HepG2 (cell line): ENCODE results near the gene FNDC4. TPM values are rescaled to one million over a fixed set of nuclear protein-coding genes. Genes with fewer than 3 reads are reported as not detected.

Experiments used
- BORCS8-MEF2B ChIP-seq: sonication (generic); formaldehyde crosslinking; IDR thresholded peaks from 2 replicates; pipeline ENCODE4 v1.8.0; 2022; ENCODE audit warnings: mild to moderate bottlenecking, missing genetic modification reagents
- CBX5 ChIP-seq: sonication (generic); formaldehyde crosslinking; IDR thresholded peaks from 2 replicates; pipeline ENCODE4 v1.4.0; 2020; ENCODE audit warnings: missing genetic modification reagents, borderline replicate concordance
- FOXA3 ChIP-seq: IDR thresholded peaks from 2 replicates; pipeline ENCODE4 v1.6.1; 2016; ENCODE audit warnings: missing genetic modification reagents, missing compliant biosample characterization
- HDAC1 ChIP-seq: sonication (generic); formaldehyde crosslinking; IDR thresholded peaks from 2 replicates; pipeline ENCODE4 v1.5.1; 2020; ENCODE audit warnings: mild to moderate bottlenecking, missing genetic modification reagents
- HMG20A ChIP-seq: IDR thresholded peaks from 2 replicates; pipeline ENCODE4 v1.6.1; 2016; ENCODE audit warnings: borderline replicate concordance
- JUND ChIP-seq: sonication (generic); formaldehyde crosslinking; IDR thresholded peaks from 2 replicates; pipeline ENCODE4 v1.8.0; 2022; ENCODE audit warnings: mild to moderate bottlenecking, missing genetic modification reagents
- MIER2 ChIP-seq: IDR thresholded peaks from 2 replicates; pipeline ENCODE4 v1.6.1; 2016; ENCODE audit warnings: missing biosample characterization, missing genetic modification reagents
- NCOR1 ChIP-seq: fragments of 200-600 bp; sonication (generic); IDR thresholded peaks from 2 replicates; pipeline ENCODE4 v1.7.0; 2017; ENCODE audit warnings: antibody characterized with exemption, low read length, borderline replicate concordance
- ZNF20 ChIP-seq: sonication (generic); formaldehyde crosslinking; IDR thresholded peaks from 2 replicates; pipeline ENCODE4 v1.4.0; 2020; ENCODE audit warnings: mild to moderate bottlenecking, moderate library complexity, missing genetic modification reagents
- ZNF34 ChIP-seq: sonication (generic); formaldehyde crosslinking; IDR thresholded peaks from 2 replicates; pipeline ENCODE4 v1.4.0; 2020; ENCODE audit warnings: mild to moderate bottlenecking, missing genetic modification reagents, borderline replicate concordance
- ZNF556 ChIP-seq: sonication (generic); formaldehyde crosslinking; IDR thresholded peaks from 2 replicates; pipeline ENCODE4 v1.4.0; 2020; ENCODE audit warnings: mild to moderate bottlenecking, missing genetic modification reagents, borderline replicate concordance
- ZNF598 ChIP-seq: sonication (generic); formaldehyde crosslinking; IDR thresholded peaks from 2 replicates; pipeline ENCODE4 v1.5.1; 2020; ENCODE audit warnings: mild to moderate bottlenecking, missing genetic modification reagents, borderline replicate concordance
- ZNF773 ChIP-seq: sonication (generic); formaldehyde crosslinking; IDR thresholded peaks from 2 replicates; pipeline ENCODE4 v1.4.0; 2020; ENCODE audit warnings: missing genetic modification reagents, borderline replicate concordance
- ZNF788 ChIP-seq: sonication (generic); formaldehyde crosslinking; IDR thresholded peaks from 2 replicates; pipeline ENCODE4 v1.5.0; 2020; ENCODE audit warnings: mild to moderate bottlenecking, missing genetic modification reagents, borderline replicate concordance
- polyA plus RNA-seq, 8 experiments: library from polyadenylated mRNA; depleted of rRNA in 3 of 8; stranded (reverse) in 7 of 8; unstranded in 1 of 8; fragments of >200 nt; fragmentation: Illumina TruSeq in 4 of 8; extraction: Trizol in 4 of 8; gene quantifications; 2 replicates each; pipeline versions ENCODE4 v1.2.1 to v1.2.3, GENCODE V29; 2011 to 2016; ENCODE audit warnings: low read depth in 4 of 8, missing spikeins in 1 of 8, mixed read lengths in 1 of 8; ENCODE audit not compliant: insufficient read depth in 1 of 8
- total RNA-seq, 5 experiments: library from RNA; depleted of rRNA; stranded (reverse); fragments of >200 nt; fragmentation: Illumina TruSeq; extraction: Trizol; gene quantifications; 2 replicates each; pipeline ENCODE4 v1.2.3, GENCODE V29; 2016; ENCODE audit warnings: low read depth in 1 of 5
- TF ChIP-seq, protein P1 (sequence below): sonication (generic); formaldehyde crosslinking; IDR thresholded peaks from 2 replicates; pipeline ENCODE4 v1.8.1; 2023; ENCODE audit warnings: missing genetic modification reagents, inconsistent platforms, borderline replicate concordance
- TF ChIP-seq, protein P2 (sequence below): sonication (generic); formaldehyde crosslinking; IDR thresholded peaks from 2 replicates; pipeline ENCODE4 v1.4.0; 2020; ENCODE audit warnings: missing genetic modification reagents
- TF ChIP-seq, protein P3 (sequence below): sonication (generic); formaldehyde crosslinking; IDR thresholded peaks from 2 replicates; pipeline ENCODE4 v1.9.0; 2021; ENCODE audit warnings: missing genetic modification reagents, mild to moderate bottlenecking, borderline replicate concordance
- TF ChIP-seq, protein P4 (sequence below): IDR thresholded peaks from 2 replicates; pipeline ENCODE4 v1.6.1; 2018; ENCODE audit warnings: missing genetic modification reagents
- TF ChIP-seq, protein P5 (sequence below): sonication (generic); formaldehyde crosslinking; IDR thresholded peaks from 2 replicates; pipeline ENCODE4 v1.4.0; 2020; ENCODE audit warnings: low read depth, mild to moderate bottlenecking, missing genetic modification reagents
- TF ChIP-seq, protein P6 (sequence below): sonication (generic); formaldehyde crosslinking; IDR thresholded peaks from 2 replicates; pipeline ENCODE4 v1.4.0; 2020; ENCODE audit warnings: mild to moderate bottlenecking, missing genetic modification reagents

Gene FNDC4
- total and polyA plus RNA-seq, 2 of the 13 experiments (the other 11 are each of a cell fraction or from before 2014, with no cell fraction given) = 9.0 to 17.4 TPM

DNA sequence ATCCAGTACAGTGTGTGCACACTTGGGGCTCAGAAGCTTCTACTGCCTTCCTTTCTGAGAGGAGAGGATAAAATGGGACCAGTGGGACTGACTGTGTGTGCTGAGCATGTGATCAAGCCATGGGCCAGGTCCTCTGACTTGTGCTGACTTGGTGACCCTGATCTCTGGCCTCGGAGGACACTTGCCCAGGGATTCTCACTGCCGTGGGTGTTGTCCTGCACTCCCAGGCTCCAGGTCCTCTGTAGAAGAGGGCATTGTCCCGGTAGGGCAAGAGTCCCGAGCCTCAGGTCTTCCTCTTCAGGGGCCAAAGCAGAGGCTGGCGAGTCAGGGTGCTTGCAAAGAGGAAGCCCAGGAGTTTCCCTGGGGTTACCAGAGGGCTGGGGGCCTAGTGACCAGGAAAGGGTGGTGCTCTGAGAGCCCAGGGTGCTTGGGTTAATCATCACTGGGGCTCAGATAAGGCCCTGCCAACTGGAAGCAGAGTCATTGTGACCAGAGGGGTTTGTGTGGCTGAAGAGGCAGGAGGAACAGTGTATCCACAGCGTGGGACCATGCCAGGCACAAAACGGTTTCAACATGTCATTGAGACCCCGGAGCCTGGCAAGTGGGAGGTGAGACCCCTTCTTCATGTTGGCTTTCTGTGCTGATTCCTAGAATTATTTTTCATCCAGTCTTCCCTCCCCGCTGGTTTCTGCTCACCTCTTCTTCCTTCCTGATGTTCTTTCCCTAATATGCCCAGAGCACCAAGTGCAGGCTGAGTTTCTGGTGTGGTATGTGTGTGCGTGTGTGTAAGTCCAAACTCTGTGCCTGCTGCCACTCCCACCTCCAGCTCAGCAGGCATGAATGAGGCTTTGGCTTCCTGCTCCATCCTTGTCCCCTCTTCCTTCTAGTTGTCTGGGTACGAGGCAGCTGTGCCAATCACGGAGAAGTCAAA lies 1.6 kb upstream of the FNDC4 start, which contains the start of gene GCKR (continued):
- TF ChIP-seq, protein P1, sequence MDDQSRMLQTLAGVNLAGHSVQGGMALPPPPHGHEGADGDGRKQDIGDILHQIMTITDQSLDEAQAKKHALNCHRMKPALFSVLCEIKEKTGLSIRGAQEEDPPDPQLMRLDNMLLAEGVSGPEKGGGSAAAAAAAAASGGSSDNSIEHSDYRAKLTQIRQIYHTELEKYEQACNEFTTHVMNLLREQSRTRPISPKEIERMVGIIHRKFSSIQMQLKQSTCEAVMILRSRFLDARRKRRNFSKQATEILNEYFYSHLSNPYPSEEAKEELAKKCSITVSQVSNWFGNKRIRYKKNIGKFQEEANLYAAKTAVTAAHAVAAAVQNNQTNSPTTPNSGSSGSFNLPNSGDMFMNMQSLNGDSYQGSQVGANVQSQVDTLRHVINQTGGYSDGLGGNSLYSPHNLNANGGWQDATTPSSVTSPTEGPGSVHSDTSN (CRISPR knock-in tag) = no peak
- TF ChIP-seq ZNF773 (CRISPR knock-in tag) (no peak), JUND (no peak), ZNF788 (peak; percentile 89; the same call in 1 of the 2 replicates), MIER2 (CRISPR knock-in tag) (no peak), BORCS8-MEF2B (peak; percentile 85; the same call in 1 of the 2 replicates), ZNF34 (no peak), NCOR1 (no peak; the same call in 1 of the 2 replicates), ZNF20 (CRISPR knock-in tag) (no peak), HDAC1 (CRISPR knock-in tag) (peak; percentile 97), ZNF556 (CRISPR knock-in tag) (no peak; the same call in 1 of the 2 replicates), HMG20A (CRISPR knock-in tag) (peak; percentile 64; the same call in 1 of the 2 replicates), FOXA3 (CRISPR knock-in tag) (no peak; the same call in 1 of the 2 replicates), CBX5 (CRISPR knock-in tag) (peak; percentile 67; the same call in 1 of the 2 replicates), ZNF598 (0 out of 2 replicates have a peak, but pooled peaks have one; percentile 87)
- TF ChIP-seq, protein P2, sequence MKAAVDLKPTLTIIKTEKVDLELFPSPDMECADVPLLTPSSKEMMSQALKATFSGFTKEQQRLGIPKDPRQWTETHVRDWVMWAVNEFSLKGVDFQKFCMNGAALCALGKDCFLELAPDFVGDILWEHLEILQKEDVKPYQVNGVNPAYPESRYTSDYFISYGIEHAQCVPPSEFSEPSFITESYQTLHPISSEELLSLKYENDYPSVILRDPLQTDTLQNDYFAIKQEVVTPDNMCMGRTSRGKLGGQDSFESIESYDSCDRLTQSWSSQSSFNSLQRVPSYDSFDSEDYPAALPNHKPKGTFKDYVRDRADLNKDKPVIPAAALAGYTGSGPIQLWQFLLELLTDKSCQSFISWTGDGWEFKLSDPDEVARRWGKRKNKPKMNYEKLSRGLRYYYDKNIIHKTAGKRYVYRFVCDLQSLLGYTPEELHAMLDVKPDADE (CRISPR knock-in tag) = no peak
- TF ChIP-seq, protein P3, sequence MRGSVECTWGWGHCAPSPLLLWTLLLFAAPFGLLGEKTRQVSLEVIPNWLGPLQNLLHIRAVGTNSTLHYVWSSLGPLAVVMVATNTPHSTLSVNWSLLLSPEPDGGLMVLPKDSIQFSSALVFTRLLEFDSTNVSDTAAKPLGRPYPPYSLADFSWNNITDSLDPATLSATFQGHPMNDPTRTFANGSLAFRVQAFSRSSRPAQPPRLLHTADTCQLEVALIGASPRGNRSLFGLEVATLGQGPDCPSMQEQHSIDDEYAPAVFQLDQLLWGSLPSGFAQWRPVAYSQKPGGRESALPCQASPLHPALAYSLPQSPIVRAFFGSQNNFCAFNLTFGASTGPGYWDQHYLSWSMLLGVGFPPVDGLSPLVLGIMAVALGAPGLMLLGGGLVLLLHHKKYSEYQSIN = no peak
- TF ChIP-seq, protein P4, sequence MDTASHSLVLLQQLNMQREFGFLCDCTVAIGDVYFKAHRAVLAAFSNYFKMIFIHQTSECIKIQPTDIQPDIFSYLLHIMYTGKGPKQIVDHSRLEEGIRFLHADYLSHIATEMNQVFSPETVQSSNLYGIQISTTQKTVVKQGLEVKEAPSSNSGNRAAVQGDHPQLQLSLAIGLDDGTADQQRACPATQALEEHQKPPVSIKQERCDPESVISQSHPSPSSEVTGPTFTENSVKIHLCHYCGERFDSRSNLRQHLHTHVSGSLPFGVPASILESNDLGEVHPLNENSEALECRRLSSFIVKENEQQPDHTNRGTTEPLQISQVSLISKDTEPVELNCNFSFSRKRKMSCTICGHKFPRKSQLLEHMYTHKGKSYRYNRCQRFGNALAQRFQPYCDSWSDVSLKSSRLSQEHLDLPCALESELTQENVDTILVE (CRISPR knock-in tag) = peak; percentile 77
- TF ChIP-seq, protein P5, sequence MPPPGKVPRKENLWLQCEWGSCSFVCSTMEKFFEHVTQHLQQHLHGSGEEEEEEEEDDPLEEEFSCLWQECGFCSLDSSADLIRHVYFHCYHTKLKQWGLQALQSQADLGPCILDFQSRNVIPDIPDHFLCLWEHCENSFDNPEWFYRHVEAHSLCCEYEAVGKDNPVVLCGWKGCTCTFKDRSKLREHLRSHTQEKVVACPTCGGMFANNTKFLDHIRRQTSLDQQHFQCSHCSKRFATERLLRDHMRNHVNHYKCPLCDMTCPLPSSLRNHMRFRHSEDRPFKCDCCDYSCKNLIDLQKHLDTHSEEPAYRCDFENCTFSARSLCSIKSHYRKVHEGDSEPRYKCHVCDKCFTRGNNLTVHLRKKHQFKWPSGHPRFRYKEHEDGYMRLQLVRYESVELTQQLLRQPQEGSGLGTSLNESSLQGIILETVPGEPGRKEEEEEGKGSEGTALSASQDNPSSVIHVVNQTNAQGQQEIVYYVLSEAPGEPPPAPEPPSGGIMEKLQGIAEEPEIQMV = peak; percentile 39; the same call in 1 of the 2 replicates
- TF ChIP-seq, protein P6, sequence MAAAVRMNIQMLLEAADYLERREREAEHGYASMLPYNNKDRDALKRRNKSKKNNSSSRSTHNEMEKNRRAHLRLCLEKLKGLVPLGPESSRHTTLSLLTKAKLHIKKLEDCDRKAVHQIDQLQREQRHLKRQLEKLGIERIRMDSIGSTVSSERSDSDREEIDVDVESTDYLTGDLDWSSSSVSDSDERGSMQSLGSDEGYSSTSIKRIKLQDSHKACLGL (CRISPR knock-in tag) = peak; percentile 81
